Activated CD8-positive, alpha-beta memory T cell treated with anti-CD3 and anti-CD28 coated beads, Interleukin-2, amount 50 U/mL, for 24 hours (primary cell): ENCODE results near the gene CYP2A13.
"Not testable (repeated sequence)": the region's sequence is repeated elsewhere in the genome, so short reads cannot be mapped to it uniquely, and the experiment has no call there.

Experiments
- DNase-seq: peaks from one replicate; pipeline ENCODE4 v3.0.0-alpha.2; 2020; ENCODE audit errors: extremely low read depth

The CYP2A13 gene, protein sequence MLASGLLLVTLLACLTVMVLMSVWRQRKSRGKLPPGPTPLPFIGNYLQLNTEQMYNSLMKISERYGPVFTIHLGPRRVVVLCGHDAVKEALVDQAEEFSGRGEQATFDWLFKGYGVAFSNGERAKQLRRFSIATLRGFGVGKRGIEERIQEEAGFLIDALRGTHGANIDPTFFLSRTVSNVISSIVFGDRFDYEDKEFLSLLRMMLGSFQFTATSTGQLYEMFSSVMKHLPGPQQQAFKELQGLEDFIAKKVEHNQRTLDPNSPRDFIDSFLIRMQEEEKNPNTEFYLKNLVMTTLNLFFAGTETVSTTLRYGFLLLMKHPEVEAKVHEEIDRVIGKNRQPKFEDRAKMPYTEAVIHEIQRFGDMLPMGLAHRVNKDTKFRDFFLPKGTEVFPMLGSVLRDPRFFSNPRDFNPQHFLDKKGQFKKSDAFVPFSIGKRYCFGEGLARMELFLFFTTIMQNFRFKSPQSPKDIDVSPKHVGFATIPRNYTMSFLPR

DNA sequence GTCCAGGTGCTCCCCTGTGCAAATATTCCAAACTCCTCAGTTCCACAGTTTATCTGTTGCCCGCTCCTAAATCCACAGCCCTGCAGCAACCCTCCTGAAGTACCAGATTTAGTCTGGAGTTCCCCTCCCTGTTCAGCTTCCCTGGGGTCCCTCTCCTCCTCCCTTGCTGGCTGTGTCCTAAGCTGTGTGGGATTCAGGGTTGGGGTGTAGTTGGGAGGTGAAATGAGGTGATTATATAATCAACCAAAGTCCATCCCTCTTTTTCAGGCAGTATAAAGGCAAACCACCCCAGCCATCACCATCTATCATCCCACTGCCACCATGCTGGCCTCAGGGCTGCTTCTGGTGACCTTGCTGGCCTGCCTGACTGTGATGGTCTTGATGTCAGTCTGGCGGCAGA is at the start of gene CYP2A13:
Gene CYP2A13, plus strand, starts transcription at position 301 of the 400 bp plus-strand sequence. Its CDS starts 21 bp downstream, at position 322.
- no peak for DNase-seq

DNA sequence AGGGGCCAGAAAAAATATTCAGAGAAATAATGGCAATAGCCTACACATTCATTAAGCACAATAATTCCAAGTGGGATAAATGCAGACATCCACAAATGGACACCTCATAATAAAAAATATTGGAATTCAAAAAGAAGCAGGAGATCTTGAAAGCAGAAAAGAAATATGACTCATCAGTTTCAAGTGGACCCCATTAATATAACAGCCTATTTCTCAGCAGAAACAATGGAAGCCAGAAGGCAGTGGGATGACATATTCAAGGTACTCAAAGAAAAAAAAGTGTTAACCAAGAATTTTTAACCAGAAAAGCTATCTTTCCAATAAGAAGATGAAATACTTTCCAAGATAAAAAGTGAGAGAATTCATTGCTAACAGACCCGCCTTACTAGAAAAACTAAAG is 48.4 kb upstream of the CYP2A13 start:
- no peak for DNase-seq

DNA sequence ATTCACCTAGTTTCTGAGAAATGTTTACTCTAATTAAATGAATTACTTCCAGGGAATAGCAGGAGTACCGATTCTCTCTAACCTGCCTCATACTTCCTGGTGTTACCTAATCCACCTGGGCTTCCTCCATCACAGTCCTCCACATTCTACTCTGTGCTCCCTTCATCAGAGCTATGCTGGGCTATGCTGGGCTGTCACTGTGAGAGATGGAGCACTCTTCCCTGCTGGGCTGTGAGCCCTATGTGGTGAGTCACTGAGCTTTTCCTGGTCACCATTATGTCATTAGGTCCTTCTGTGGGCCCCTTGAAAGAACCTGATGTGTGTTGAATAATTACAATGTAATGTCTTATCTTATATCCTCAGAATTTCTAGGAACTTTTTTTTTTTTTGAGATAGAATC is 43.2 kb upstream of the CYP2A13 start:
- DNase-seq = not testable (repeated sequence)

DNA sequence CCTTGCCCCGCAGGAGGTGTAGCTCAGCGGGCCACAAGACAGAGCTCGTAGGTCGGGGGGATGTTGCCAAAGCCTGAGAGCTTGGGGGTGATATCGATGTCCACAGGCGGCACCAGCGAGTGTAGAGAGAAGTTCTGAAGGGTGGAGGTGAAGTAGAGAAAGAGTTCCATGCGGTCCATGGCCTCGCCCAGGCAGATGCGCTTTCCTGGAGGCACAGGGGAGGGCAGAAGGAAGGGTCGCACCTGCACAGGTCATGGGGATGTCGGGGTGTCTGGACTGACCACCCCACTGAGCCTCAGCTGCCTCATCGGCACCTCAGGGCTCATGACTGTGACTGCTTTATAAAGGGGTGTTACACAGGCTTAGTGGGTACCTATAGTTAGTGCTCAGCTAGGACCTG is 37.8 kb upstream of the CYP2A13 start:
- no peak for DNase-seq

DNA sequence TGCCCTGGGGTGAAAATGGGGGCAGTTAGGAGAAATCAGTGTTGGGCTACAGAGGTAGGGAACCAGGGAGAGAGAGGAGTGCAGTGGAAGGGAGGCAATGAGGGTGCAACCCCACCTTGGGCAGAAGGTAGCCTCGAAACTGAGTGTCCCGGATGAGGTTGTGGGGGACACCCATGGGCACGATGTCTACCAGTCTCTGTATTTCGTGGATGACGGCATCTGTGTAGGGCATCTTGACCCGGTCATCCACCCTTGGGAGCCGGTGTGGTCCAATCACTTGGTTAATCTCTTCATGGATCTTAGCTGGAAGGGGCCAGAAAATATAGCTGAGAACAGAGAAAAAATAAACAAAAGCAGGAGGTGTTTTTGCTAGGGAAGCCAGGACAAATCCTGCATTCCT is 36.1 kb upstream of the CYP2A13 start:
- DNase-seq = not testable (repeated sequence)

DNA sequence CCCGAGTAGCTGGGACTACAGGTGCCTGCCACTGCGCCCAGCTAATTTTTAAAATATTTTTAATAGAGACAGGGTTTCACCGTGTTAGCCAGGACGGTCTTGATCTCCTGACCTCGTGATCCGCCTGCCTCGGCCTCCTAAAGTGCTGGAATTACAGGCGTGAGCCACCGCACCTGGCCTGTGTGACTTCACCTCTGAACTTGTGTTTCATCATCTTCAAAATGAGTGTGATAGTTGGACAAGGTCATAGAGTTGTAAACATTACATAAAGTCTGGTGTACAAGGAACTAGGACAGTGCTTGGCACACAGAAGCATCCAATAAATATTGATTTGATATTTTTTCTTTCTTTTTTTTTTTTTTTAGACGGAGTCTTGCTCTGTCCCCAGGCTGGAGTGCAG is 34.9 kb upstream of the CYP2A13 start:
- not testable (repeated sequence) for DNase-seq

DNA sequence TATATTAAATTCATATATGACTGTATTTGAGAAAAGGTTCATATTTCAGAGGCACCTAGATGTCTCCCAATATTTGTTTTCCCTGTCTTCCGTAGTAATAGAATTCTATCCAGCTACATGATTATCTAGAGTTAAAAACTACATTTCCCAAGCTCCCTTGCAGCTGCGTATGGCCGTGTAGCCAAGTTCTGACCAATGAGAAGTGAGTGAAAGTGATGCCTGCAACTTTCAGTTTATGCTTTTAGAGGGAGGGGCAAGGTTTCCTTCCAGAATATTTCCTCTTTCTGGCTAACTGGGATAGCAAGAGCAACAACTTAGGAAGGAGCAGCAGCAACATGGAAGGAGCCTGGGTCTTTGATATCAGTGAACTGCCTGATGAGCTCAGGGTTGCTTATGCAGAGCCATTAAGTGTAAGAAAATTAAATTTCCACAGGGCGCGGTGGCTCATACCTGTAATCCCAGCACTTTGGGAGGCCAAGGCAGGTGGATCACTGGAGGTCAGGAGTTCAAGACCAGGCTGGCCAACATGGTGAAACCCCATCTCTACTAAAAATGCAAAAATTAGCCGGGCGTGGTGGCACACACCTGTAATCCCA is 23.2 kb upstream of the CYP2A13 start:
- no peak for DNase-seq

DNA sequence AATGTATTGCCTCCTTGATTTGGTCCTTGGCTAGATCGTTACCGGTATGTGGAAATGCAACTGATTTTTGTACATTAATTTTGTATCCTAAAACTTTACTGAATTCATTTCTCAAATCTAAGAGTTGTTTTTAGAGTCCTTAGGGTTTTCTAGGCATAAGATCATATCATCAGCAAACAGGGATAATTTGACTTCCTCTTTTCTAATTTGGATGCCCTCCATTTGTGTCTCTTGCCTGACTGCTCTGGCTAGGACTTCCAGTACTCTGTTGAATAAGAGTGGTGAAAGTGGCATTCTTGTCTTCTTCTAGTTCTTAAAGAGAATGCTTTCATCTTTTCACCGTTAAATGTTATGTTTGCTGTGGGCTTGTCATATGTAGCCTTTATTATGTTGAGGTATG is 12.0 kb upstream of the CYP2A13 start:
- no peak for DNase-seq

DNA sequence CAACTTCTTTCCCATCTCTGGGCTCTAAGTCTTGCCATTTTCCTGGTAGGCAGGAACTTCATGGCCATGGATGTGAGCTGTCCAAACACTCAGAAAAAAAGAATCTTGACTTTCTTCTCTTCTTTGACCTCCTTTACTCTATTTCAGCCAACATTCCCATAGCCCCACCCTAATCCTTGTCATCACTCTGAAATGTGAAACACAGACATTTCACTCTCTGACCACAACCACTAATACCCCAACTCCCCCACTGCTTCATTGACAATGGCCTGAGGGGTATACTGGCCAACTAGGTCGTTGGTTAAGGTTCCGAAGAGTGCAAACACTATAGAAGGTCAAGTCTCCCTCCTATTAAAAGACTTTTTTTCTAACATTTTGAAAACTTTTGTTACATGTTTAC is 4.7 kb upstream of the CYP2A13 start:
- no peak for DNase-seq

DNA sequence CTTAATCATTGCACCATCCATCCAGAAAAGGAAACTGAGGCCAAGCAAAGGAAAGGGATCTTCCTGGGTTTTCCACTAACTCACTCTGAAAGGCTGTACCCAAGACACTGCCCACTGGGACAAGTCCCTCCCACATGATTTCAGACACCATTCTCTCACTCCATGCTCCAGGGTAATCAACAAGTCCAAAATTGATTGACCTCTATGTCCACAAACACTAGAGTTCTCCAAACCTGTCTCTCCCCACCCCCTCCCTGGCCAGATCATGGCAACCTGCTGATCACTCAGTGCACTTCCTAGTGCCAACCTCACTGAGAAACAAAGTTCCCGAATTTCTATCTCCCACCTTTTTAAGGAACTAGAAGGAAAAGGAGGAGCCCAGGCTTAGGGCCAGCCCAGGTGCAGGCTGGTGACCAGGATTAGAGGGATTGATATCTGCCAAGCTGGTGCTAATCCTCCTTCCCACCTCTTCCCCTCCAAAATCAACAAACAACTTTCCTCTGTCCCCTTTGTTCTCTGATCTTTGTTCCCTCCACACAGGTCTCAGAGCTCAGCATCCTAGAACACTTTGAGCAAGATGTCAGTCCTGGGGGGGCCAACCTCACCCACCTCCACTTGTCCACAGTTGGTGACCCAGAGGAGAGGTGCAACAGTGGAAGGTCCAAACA is 2.4 kb upstream of the CYP2A13 start:
- no peak for DNase-seq

DNA sequence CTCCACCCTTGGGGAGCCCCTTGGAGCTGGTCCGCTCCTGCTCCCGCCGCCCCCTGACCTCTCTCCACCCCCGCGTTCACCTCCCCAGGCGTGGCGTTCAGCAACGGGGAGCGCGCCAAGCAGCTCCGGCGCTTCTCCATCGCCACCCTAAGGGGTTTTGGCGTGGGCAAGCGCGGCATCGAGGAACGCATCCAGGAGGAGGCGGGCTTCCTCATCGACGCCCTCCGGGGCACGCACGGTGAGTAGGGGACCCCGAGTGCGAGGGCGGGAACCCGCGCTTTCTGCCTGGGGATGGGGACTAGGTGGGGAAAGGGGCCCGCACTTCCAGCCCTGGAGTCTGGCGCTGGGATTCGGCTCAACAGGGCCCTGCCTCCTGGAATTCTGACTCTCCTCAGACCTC is 1.7 kb downstream of the CYP2A13 start:
- DNase-seq = no peak

DNA sequence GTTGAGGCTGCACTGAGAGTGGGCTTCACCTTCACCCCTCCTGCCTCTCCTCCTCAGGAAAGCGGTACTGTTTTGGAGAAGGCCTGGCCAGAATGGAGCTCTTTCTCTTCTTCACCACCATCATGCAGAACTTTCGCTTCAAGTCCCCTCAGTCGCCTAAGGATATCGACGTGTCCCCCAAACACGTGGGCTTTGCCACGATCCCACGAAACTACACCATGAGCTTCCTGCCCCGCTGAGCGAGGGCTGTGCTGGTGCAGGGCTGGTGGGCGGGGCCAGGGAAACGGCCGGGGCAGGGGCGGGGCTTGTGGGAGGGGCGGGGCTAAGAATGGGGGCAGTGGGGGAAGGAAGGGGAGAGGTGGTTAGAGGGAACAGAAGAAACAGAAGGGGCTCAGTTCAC is 7.5 kb downstream of the CYP2A13 start:
- DNase-seq = no peak

DNA sequence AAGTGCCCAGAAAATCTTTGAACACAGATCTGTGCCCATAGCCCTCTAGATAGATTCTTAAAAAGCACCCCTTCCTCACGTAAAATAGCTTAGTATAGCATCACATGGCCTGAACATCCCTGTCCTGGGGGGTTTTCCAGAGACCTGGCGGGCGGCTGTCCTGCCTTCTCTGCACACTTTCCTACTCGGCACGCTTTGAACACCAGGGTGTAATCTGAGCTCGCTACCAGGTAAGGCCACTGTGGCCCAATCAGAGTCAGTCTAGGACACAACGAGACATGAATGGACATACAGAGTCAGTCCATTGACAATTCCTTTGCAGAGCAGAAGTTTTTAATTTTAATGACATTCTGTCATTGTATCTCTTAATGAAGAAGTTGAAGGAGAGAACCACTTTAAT is 8.1 kb downstream of the CYP2A13 start:
- no peak for DNase-seq

DNA sequence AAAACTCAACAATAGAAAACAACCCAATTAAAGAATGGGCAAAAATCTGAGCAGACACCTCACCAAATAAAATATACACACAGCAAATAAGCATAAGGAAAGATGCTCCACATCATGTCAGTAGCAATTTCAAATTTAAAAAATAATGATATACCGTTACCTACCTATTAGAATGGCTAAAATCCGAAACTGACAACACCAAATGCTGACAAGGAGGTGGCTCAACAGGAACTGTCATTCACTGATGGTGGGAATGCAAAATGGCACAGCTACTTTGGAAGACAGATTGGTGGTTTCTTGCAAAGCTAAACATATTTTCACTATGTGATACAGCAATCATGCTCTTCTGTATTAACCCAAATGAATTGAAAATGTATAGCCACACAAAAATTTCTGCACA is 9.1 kb downstream of the CYP2A13 start:
- no peak for DNase-seq

DNA sequence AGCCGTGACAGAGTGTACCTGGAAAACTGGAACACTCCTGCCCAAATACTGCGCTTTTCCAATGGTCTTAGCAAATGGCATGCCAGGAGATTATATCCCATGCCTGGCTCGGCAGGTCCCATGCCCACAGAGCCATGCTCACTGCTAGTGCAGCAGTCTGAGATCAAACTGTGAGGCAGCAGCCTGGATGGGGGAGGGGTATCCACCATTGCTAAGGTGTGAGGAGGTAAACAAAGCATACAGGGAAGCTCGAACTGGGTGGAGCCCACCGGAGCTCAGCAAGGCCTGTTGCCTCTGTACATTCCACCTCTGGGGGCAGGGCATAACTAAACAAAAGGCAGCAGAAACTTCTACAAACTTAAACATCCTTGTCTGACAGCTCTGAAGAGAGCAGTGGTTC is 10.5 kb downstream of the CYP2A13 start:
- no peak for DNase-seq

DNA sequence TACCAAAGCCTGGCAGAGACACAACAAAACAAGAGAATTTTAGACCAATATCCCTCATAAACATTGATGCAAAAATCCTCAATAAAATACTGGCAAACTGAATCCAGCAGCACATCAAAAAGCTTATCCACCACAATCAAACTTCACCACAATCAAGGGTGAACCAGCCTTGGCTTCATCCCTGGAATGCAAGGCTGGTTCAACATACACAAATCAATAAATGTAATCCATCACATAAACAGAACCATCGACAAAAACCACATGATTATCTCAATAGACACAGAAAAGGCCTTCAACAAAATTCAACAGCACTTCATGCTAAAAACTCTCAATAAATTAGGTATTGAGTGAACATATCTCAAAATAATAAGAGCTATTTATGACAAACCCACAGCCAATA is 14.0 kb downstream of the CYP2A13 start:
- not testable (repeated sequence) for DNase-seq

DNA sequence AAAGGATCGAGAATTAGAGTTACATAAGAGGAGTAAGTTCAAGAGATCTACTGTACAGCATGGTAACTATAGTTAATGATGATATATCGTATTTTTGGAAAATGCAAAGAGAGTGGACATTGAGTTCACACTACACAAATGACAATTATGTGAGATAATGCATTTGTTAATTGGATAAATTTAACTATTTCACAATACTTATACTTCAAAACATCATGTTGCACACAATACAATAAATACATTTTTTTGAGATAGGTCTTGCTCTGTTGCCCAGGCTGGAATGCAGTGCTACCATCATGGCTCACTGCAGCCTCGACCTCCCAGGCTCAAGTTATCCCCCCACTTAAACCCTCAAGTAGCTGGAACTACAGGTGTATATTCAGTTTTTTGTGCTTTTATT is 17.9 kb downstream of the CYP2A13 start:
- DNase-seq = no peak

DNA sequence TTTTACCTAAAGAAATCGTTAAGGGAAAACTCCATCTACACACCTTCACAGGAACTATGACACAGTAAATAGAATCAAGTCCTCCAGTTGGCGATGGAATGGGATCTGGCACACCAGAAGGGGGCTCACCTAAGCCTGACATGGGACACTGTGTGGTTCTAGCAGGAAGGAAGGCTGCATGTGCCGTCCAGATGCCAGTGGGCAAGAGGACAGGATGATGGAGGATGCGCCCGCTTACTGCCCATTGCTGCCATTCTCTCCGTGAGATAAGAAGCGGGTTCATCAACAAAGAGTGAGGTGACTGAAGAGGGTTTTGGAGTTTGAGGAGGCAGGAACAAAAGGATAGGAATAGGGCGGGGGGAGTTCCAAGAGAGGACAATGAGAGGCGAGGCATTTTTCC is 23.0 kb downstream of the CYP2A13 start:
- no peak for DNase-seq

DNA sequence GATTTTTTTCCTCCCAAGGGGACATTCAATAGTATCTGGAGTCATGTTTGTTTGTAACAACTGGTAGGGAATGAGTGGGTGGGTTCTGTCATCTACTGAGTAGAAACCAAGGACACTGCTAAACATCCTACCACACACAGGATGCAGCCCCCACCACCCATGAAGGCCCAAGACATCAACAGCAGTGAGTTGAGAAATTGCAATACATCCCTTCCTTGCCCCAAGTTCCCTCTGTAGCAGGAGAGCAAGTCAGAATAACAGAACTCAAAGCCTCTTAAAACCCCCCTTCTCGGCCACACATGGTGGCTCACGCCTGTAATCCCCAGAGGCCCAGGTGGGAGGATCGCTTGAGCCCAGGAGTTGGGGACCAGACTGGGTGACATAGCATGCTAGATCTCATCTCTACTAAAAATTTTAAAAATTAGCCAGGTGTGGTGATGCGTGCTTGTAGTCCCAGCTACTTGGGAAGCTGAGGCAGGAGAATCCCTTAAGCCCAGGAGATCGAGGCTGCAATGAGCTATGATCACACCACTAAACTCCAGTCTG is 23.6 kb downstream of the CYP2A13 start:
- no peak for DNase-seq

DNA sequence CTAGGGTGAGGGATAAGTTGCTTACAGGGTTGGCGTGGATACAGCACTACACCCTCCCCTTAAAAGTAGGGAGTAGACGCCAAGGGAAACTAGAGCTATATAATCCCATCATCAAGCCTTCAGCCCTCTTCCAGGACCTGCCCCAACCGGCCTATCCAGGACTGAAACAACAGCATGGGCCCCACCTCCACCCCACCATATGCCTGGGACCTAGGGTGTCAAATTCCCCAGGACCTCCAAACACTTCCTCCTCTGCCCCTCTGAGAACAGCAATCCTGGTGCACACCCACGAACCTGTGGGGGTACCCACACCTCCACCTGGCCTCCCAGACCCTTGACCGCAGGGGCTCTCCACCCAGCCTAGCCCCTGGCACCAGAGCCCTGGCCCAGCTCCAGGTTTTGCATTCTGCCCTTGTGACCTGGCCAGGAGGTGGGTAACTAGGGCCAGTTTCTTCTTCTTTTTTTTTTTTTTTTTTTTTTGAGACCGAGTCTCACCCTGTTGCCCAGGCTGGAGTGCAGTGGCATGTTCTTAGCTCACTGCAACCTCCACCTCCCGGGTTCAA is 24.6 kb downstream of the CYP2A13 start:
- DNase-seq = no peak

DNA sequence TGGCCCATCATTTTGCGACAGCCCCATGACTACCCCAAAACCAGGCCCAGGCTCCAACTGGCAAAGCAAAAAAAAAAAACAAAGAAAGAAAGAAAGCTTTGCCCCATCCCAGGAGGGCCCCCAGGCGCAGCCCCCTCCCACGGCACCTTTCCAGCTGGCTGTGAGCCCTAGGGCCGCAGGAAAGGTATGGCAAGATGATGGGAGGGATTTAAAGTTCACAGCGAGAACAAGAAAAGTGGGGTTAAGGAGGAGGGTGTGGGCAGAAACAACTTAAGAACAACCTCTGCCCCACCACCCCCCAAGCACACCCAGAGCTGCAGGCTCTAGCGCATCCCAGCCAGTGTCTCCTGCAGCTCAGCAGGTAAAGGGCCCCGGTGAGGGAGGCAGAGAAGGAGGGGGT is 25.9 kb downstream of the CYP2A13 start, which contains the start of gene CYP2F1:
Gene CYP2F1, plus strand, starts transcription at position 301 of the 400 bp plus-strand sequence. CDS start 1,757 bp downstream, outside the sequence.
- no peak for DNase-seq

DNA sequence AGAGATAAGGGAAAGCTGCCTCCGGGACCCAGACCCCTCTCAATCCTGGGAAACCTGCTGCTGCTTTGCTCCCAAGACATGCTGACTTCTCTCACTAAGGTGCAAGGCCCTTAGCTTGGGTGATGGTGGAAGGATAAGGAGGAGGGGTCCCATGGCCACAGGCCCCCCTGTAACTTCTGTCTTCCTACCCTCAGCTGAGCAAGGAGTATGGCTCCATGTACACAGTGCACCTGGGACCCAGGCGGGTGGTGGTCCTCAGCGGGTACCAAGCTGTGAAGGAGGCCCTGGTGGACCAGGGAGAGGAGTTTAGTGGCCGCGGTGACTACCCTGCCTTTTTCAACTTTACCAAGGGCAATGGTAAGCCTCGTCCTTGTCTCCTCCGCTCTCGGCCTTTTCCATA is 28.0 kb downstream of the CYP2A13 start:
- DNase-seq = no peak
